GM19351 (cell line): ENCODE results near the gene SRC.
"Not testable (repeated sequence)": the region's sequence is repeated elsewhere in the genome, so short reads cannot be mapped to it uniquely, and the experiment has no call there.

Experiments used
- ATAC-seq: cut with Tn5 transposase; IDR thresholded peaks from one replicate; pipeline ENCODE4 v1.9.1; 2021; ENCODE audit warnings: mild to moderate bottlenecking, moderate library complexity; ENCODE audit not compliant: unreplicated experiment

The SRC gene

DNA sequence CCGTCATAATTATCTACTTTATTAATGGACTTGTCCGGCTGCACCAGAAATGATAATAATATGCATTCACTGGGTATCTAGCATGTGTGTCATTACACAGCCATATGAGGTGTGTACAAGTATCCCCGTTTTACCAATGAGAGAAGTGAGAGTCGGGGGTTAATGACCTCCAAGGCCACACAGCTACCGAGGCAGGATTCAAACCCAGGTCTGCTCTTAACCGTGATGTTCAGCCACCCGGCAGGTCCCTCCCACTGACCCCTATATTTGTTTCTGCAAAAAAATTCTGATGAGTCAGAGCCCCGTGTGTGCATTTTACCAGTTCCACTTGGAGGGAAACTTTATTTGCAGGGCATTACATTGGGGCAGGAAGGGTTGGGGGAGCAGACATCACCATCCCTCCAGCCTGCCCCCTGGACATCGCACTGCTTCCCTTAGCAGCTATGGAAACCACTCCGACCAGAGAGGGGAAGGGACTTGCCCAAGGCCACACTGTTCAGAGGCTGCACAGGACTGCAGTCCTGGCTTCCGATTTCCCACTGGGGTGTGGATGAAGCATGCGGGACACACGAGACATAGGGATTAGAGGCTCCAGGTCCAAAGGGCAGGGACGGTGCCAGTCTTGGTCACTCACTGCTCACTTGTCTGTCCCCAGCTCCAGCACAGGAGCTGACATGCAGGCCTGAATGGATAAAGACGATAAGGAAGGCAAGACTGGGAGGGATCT is 10.1 kb upstream of the SRC start:
- no peak for ATAC-seq

GRCh38 chr20:37336369-37337207 is 9.4 kb upstream of the SRC start:
- peak; percentile 74 for ATAC-seq

DNA sequence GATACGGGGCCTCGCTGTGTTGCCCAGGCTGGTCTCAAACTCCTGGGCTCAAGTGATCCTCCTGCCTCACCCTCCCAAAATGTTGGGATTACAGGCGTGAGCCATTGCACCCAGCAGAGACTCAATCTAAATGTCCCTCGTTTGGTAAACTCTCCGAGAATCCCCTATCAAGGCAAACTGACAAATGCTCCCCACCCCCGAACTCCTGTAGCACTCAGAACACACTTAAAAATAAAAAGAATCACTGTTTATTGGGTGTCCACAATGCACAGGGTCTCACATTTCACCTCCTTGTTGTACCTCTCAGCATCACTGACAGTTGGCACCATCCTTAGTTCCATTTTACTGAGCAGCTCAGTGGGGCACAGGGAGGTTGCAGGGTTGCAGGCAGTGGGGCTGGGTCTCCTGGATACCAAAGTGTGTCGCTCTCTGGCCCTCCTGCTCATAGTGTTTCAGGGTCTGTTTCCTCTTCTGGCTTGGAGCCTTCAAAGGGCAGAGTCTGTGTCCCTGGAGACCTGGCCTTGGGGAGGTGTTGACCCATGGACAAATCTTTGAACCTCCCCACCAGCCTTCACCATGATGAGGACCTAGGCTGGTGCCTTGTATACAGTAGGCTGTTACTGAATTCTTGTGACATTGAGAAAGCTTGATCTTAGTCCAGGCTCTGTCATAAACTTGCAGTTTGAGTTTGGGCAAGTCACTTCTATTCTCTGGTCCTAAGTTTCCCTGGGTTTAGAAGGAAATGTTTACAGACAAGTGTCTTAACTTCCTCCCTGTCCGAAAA is 8.5 kb upstream of the SRC start:
- ATAC-seq = no peak

DNA sequence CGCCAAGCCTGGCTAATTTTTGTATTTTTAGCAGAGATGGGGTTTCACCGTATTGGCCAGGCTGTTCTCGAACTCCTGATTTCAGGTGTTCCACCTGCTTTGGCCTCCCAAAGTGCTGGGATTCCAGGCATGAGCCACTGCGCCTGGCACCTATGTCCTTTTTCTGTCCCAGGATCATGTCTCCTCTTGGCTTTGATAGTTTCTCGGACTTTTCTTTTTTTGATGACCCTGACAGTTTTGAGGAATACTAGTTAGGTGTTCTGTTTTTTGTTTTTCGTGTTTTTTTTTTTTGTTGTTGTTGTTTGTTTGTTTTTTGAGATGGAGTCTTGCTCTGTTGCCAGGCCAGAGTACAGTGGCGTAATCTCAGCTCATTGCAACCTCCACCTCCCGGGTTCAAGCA is 7.6 kb upstream of the SRC start:
- not testable (repeated sequence) for ATAC-seq

DNA sequence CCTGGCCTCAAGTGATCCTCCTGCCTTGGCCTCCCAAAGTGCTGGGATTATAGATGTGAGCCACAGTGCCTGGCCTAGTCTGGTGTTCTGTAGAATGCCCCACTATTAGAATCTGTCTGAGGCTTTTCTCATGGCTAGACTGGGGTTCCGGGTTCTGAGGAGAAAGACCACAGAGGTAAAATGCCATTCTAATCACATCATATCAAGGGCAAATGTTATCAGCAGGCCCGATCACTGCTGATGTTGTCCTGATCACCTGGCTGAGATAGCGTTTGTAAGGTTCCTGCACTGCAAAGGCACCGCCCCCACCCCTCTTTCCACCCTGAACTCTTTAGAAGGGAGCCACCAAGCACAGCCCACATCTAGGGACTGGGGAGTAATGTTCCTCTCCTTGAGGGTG is 6.7 kb upstream of the SRC start:
- no peak for ATAC-seq

DNA sequence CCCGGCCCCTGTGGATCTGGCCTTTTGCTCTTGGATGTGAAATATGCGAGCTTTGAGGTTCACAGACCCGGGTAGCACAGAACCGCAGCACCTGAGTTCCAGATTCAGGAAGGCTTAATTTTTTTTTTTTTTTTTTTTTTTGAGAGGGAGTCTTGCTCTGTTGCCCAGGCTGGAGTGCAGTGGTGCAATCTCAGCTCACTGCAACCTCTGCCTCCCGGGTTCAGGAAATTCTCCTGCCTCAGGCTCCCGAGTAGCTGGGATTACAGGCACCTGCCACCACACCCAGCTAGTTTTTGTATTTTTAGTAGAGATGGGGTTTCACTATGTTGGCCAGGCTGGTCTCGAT is 6.2 kb upstream of the SRC start:
- ATAC-seq = not testable (repeated sequence)

DNA sequence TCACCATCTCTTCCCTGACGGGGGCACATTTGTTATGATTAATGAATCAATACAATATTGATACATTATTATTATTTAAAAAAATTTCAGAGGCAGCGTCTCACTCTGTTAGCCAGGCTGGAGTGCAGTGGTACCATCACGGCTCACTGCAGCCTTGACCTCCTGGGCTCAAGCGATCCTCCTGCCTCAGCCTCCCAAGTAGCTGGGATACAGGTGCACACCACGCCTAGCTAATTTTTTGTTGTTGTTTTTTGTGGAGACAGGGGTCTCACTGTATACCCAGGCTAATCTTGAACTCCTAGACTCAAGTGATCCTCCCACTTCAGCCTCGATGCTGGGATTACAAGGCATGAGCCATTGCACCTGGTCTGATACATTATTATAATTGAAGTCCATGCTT is 4.9 kb upstream of the SRC start:
- ATAC-seq = no peak

- ATAC-seq = no peak
Measured at GRCh38 chr20:37341632-37342031, 4.3 kb upstream of the SRC start.

- ATAC-seq = no peak
Measured at GRCh38 chr20:37342231-37343177, 3.4 kb upstream of the SRC start.

GRCh38 chr20:37343212-37343993 is 2.5 kb upstream of the SRC start:
- no peak for ATAC-seq

DNA sequence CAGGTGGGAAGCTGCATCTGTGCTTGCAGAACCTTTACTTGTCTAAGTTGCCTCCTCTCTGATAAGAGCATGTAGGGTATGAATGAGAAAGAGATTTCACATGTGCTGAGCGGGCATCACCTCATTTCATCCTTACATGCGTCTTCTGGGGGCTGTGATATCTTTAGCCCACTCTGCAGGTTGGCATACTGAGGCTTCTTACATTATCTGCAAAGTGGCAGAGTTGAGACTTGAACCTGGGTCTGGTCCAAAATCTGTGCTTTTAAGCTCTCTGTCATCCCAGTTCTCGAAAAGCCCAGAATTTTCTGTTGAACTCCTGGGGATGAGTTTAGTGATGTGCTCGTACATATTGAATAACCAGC is 2.0 kb upstream of the SRC start:
- ATAC-seq = no peak

DNA sequence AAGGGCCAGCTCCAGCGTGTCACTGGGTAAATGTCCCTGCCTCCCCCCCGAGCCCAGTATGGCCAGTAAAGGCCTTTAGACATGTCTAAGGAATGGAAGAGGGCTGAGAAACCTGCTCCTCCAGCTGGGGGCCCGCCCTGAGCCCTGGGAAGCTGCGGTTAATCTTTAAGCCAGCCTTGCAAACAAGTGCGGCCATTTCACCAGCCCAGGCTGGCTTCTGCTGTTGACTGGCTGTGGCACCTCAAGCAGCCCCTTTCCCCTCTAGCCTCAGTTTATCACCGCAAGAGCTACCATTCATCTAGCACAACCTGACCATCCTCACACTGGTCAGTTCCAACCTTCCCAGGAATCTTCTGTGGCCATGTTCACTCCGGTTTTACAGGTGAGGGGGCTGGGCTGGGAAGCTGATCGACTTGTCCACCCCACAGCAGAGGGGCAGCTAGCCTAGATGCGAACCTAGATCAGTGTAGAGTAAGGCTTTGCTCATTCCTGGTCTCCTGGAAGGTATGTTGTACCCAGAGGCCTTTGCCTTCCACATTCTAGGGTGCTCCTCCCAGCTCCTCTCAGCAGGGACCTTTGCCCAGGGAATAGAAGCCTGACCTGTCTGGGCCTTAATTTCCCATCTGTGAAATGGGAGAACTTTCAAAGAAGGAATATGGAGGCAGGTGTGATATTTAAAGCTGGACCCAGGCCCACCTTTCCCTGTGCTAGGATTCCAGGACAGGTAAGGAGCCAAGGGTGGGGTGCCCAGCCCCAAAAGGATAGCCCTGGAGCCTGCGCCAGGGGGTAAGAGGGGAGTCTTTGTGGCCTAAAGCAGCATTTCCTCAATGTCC is 1.2 kb upstream of the SRC start:
- no peak for ATAC-seq

- ATAC-seq = no peak
Measured at GRCh38 chr20:37346236-37346534, 245 bp downstream of the SRC start.

GRCh38 chr20:37346535-37347346 is 801 bp downstream of the SRC start:
- no peak for ATAC-seq

- no peak for ATAC-seq
Measured at GRCh38 chr20:37347347-37347823, 1.4 kb downstream of the SRC start.

DNA sequence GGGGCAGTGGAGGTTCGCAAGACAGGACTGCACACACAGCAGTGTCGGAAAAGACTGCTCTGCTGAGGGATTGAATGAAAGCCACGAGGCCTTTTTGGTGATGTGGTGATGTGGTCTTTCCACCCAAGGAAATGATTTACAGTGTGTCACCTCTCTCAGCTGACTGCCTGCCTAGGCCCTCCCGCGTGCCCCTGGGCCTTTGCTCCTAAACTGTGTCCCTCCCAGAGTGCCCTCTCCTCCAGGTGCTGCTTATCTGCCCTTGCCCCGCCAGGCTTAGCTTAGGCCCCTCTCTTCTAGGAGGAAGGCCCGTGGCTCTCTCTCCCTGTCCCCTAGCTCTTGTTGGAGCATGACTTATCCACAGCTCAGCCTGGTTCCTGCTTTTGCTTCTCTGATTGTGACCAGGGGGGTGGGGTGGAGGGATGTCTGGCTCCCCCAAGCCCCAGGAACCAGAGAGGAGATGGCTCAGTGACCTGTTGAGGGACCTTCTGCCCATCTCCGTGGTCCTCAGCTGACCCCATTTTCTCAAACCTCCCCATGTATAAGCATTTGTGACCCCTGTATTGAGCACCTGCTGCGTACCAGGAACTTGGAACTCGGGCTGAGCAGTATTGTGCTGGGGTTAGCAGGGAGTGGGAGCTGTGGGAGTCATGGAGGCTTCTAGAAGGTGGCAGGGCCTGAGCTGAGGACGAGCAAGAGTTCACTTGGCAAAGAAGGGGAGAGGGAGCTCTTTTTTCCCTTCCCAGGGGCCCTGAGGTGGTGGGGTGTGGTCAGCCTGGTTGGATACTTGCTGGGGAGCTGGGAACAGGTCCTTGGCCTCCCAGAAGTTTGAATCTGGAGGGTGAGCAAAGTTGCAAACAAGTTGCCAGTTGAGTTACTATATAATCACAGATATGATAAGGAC is 2.2 kb downstream of the SRC start:
- no peak for ATAC-seq
